Stimulated activated CD4-positive, alpha-beta T cell treated with anti-CD3 and anti-CD28 coated beads, TNF-alpha, amount 100 ng/mL, for 48 hours (primary cell): ENCODE measurements around the gene SH3BP5L.

Experiments
- DNase-seq, 3 donors: peaks; one replicate each; pipeline ENCODE4 v3.0.0-alpha.2; 2020; ENCODE audit warnings: low read depth in 3 of 3

Gene SH3BP5L

DNA sequence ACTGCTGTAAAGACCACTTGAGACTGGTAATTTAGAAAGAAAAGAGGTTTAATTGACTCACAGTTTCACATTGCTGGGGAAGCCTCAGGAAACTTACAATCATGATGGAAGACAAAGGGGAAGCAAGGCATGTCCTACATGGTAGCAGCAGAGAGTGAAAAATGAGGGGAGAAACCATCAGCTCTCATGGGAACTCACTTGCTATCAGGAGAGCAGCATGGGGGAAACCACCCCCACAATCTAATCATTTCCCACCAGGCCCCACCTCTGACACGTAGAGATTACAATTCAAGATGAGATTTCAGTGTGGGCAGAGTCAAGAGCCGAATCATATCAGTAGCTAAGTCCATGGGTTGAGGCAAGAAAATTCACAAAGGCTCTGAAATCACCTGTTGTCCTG, 46.4 kb downstream of the SH3BP5L start:
- DNase-seq: no peak

GRCh38 chr1:248778906-248779305, 46.8 kb downstream of the SH3BP5L start:
- no peak for DNase-seq

- no peak for DNase-seq
Measured at GRCh38 chr1:248776991-248777390, 48.7 kb downstream of the SH3BP5L start.

DNA sequence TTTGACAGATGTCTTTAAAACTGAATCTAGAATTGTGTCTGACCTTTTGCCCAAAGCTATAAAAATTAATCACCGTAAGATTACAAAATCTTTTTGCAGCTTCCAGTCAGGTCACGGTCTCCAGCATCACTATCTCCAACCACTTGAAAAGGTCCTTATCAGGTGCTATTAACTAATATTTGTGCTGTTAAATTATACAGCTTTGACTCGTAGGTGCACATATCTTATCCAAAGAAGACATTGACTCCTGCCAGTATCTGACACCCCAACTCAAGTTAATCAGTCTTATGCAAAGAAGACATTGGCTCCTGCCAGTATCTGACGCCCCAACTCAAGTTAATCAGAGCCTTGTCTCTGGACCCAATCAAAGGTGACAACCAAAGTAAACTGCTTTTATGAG, 50.3 kb downstream of the SH3BP5L start:
- no peak for DNase-seq
